Frontal cortex (tissue), 4 donors: ENCODE measurements around the gene USF1. TPM values are rescaled to one million over a fixed set of nuclear protein-coding genes. Genes with fewer than 3 reads are reported as not detected.
"Not testable (repeated sequence)": the region's sequence is repeated elsewhere in the genome, so short reads cannot be mapped to it uniquely, and the experiment has no call there.

Experiments
- DNase-seq, 2 donors: peaks; one replicate each; pipeline ENCODE4 v3.0.0; 2012; ENCODE audit warnings: low spot score in 2 of 2
- FAIRE-seq: peaks from 2 replicates; lab custom pipeline; 2012; peaks lifted over from hg19 to GRCh38; lab: Jason Lieb, UNC
- total RNA-seq: library from RNA; depleted of rRNA; stranded (reverse); fragments of >200 nt; gene quantifications from one replicate; pipeline ENCODE4 v1.2.3, GENCODE V29; 2014
- donor health status: control.
- donor health status: control.
- donor health status: control.

The USF1 gene
- total RNA-seq, 1 donor from 2014 or later, result 186 TPM

- DNase-seq (no peak), FAIRE-seq (no peak)
Observed at GRCh38 chr1:161021970-161022353, 23.8 kb downstream of the USF1 start.

DNA sequence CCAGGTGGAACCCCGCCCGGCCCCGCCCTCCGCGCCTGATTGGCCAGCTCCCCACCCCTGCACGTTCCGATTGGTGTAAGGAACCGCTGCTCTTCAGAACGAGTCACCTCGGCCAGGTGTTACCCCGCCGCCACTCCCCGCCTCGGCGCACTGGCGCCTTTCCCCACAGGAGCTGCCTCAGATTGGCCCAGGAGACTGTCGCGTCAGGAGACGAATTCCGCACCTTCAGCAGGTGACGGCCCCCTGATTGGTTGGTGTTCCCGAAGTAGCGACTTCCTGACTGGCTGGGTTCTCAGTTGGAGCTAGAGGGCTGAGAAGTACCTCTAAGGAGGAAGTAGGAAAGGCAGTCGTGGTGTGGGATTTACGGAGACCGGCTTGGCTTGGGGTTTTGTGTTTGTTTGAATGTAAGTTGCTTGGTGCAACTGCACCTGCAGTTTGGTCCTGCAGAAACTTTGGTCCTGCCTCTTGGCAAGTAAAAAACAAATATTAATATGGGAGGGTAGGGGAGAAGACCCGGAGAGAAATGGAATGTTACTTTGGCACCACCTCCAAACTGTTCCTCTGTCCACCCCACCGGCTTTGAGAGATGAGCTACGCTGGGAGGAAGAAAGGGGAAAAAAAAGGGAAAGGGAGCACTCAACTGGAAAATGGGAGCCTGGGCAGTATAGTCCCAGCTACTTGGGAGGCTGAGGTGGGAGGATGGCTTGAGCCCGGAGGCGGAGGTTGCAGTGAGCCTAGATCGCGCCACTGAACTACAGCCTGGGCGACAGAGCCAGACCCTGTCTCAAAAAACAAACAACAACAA, 24.4 kb downstream of the USF1 start:
- FAIRE-seq (no peak), DNase-seq (peak; percentile 51 to 80)

DNA sequence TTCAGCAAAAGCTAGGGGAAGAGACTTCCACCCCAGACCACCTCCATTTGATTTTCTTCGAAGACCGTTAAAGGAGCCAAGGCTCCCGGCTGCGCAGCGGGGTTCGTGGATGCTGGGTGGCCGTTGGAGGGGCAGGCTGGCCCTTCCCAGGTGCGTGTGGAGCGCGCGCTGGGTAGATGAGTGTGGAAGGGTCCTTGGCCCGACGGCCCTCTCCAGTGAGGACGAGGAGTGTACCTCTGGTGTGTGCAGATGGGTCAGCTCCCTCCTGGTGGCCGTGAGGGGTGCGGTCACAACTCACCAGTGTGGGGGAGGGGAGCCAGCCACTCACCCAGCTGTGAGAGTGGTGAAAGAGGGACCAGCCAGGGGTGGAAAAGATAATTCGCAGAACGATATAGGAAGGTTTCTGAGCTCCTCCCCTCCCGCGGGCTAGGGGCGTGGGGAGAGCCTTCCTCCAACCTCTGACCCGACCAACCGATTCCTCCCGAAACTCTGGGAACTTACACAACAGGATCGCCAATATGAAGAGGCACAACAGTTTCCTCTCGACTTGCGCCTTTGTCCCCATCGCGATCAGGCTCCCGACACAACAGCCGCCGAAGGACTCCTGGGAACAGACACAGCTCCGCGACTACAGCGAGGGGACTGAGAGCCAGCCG, 25.1 kb downstream of the USF1 start, which contains the start of gene F11R:
F11R (minus strand) TSS at position 644 of the 656 bp plus-strand sequence; CDS start at position 565, 79 bp downstream.
- DNase-seq, result peak in 1 of 2 donors; percentile 45

GRCh38 chr1:161019751-161020495, 25.9 kb downstream of the USF1 start:
- FAIRE-seq (no peak), DNase-seq (no peak)

More for the DNA sequence above, 25.1 kb downstream of the USF1 start, which contains the start of gene F11R:
- FAIRE-seq, result no peak

GRCh38 chr1:161019111-161019660, 26.6 kb downstream of the USF1 start:
- not testable (repeated sequence) for DNase-seq, FAIRE-seq

GRCh38 chr1:161018631-161018930, 27.2 kb downstream of the USF1 start:
- DNase-seq (no peak), FAIRE-seq (no peak)

GRCh38 chr1:161017756-161018630, 27.8 kb downstream of the USF1 start:
- FAIRE-seq (no peak), DNase-seq (no peak)

- not testable (repeated sequence) for FAIRE-seq, DNase-seq
Observed at GRCh38 chr1:161017181-161017580, 28.6 kb downstream of the USF1 start.

DNA sequence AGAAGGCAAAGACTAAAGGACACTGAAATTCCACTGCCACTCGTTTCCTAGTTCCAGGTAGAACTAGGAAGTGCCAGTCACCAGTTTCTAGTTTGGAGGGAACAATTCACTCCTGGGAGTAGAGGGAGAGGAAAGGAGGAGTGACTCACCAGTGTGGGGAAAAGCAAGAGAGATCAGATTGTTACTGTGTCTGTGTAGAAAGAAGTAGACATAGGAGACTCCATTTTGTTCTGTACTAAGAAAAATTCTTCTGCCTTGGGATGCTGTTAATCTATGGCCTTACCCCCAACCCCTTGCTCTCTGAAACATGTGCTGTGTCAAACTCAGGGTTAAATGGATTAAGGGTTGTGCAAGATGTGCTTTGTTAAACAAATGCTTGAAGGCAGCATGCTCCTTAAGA, 29.1 kb downstream of the USF1 start:
- DNase-seq, FAIRE-seq: not testable (repeated sequence)

GRCh38 chr1:161013488-161014230, 32.1 kb downstream of the USF1 start:
- DNase-seq (no peak), FAIRE-seq (no peak)

DNA sequence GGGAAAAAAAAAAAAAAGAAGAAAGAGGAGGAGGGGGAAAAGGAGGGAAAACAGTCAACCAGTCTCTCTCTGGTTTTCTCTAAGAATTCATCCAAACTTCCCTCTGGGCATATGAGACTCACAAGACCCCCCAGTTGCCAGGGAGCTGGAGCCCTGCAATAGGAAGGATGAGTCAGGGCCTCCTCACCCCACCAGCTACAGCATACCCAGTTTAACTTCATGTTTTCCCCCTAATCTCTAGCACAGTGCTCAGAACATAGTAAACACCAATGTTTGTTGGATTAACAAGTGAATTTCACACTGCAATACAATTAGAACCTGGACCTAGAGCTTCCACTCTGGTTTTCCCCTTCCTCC, 32.7 kb downstream of the USF1 start:
- FAIRE-seq (no peak), DNase-seq (no peak)

DNA sequence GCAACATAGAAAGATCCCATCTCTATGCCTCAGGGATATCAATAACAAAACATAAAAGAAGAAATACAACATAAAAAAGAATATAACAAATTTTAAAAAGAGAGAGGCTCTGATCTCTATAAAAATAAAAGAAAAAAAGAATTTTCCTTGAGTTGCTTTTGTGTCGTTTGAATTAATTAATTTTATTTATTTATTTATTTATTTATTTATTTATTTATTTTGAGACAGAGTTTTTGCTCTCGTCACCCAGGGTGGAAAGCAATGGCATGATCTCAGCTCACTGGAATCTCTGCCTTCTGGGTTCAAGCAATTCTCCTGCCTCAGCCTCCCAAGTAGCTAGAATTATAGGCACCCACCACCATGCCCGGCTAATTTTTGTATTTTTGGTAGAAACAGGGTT, 33.4 kb downstream of the USF1 start:
- DNase-seq (no peak), FAIRE-seq (no peak)

- FAIRE-seq, result no peak
Observed at GRCh38 chr1:161009602-161010211, 36.1 kb downstream of the USF1 start.

DNA sequence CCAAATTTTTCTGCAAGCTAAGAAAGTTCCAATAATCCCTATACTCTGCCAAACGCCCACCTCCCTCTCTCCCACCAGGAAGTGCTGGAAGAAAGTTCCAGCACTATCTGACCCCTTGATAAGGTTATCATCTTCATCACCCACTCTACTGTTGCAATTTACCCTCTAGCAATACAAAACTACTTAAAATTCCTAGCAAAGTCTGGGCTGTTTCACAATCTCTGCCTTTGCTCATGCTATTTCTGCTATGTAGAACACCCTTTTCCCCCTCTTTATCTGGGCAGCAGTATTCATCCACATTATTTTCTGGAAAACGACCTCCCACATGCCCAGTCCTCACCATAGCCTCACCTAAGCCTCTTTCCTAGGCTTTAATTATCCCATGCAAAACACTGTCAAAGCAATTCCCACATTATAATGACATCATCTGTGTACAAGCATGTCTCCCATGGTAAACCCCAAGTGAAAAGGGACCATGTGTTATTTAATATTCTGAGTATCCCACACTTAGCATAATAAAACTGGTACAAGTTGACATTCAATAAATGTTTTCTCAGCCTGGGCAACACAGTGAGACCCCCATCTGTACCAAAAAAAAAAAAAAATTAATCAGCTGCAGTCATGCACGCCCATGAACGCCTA, 36.8 kb downstream of the USF1 start:
- FAIRE-seq (no peak), DNase-seq (no peak)

More at GRCh38 chr1:161009602-161010211, 36.1 kb downstream of the USF1 start:
- no peak for DNase-seq

DNA sequence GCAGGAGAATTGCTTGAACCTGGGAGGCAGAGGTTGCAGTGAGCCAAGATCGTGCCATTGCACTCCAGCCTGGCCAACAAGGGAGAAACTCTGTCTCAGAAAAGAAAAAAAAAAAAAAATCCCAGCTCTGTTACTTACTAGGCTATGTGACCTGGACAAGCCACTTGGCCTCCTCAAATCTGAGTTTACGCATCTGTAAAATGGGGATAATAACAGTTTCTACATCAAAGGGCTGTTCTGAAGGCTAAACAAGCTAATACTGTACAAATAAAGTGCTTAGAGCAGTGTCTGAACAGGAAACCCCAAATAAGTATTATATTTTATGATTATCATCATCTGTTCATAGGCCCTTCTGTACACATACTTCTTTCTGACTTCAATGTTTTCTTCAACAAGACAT, 38.4 kb downstream of the USF1 start:
- DNase-seq, result no peak
- FAIRE-seq, result no peak

DNA sequence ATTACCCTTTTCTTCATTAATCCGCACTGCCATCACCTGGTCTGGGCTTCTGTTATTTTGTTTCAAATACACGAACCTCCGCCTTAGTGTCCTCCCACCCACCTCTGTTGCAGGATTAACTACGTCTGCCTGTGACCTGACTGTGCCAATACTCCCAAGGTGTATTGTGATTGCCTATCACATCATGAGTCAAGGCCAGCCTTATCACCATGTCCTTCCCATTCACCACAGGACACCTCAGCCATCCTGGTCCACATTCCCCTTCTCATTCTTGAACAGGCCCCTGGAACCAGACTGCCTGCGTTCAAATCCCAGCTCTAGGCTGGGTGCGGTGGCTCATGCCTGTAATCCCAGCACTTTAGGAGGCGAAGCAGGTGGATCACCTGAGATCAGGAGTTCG, 39.2 kb downstream of the USF1 start:
- no peak for DNase-seq
- FAIRE-seq, result no peak

- DNase-seq (no peak), FAIRE-seq (no peak)
Observed at GRCh38 chr1:161001525-161001924, 44.3 kb downstream of the USF1 start.
